HCT116 (cell line): ENCODE results near the gene RGS12. TPM values are rescaled to one million over a fixed set of nuclear protein-coding genes. Genes with fewer than 3 reads are reported as not detected.

Experiments
- ATAC-seq: fragments of 200-7000 bp; cut with Tn5 transposase; 2 replicates; pipeline ENCODE4 v1.9.1; 2020; ENCODE audit warnings: mild to moderate bottlenecking, moderate library complexity
- BruUV-seq: library from RNA; stranded (reverse); fragments of 400-500 nt; replicated peaks from 2 replicates; lab custom pipeline; 2021; lab: Mats Ljungman, UMichigan
- CTCF ChIA-PET: fragments of 300-600 bp; sonication (Branson Sonifier 250); formaldehyde crosslinking; loops from one replicate; lab custom pipeline; 2021; ENCODE audit warnings: antibody characterized with exemption; lab: Charles Lee
- POLR2A ChIA-PET: fragments of 300-600, 350-600 bp; sonication (Branson Sonifier 250); formaldehyde crosslinking; loops from one replicate; lab custom pipeline; 2021; ENCODE audit warnings: antibody characterized with exemption; lab: Charles Lee
- RAD21 ChIA-PET, 2 experiments: fragments of 300-600 bp; sonication (Branson Sonifier 250); formaldehyde crosslinking; loops; one replicate each; lab custom pipeline; 2023; ENCODE audit warnings: low total read pairs in 2 of 2; ENCODE audit not compliant: uncharacterized antibody in 2 of 2, unreplicated experiment in 2 of 2, low non-redundant PET in 1 of 2; lab: Charles Lee
- DNase-seq: peaks from one replicate; pipeline ENCODE4 v3.0.0-alpha.2; 2010; ENCODE audit warnings: low read depth, low spot score
- H2AFZ ChIP-seq: fragments of 200-600 bp; shearing (Covaris generic), sonication (generic); 2 replicates; pipeline ENCODE4 v1.6.1; 2017; ENCODE audit warnings: low read depth, mixed run types, mixed read lengths, antibody characterized with exemption, low read length; ENCODE audit not compliant: poor library complexity, severe bottlenecking
- H3K27ac ChIP-seq: 2 replicates; pipeline ENCODE4 v1.5.1; 2012; ENCODE audit warnings: low read depth, low read length
- H3K27me3 ChIP-seq: fragments of 200-600 bp; sonication (generic); 2 replicates; pipeline ENCODE4 v1.6.1; 2016; ENCODE audit warnings: mixed run types, low read length, mixed read lengths; ENCODE audit not compliant: insufficient read depth
- H3K36me3 ChIP-seq, 2 experiments: fragments of 200-500 bp in 1 of 2; fragments of 200-600 bp in 1 of 2; sonication (Bioruptor generic) in 1 of 2; sonication (generic) in 1 of 2; 2 replicates each; pipeline versions ENCODE4 v1.5.1 to v1.6.1; 2014 to 2016; ENCODE audit warnings: low read length in 2 of 2, inconsistent platforms in 1 of 2, mixed read lengths in 1 of 2, mixed run types in 1 of 2; ENCODE audit not compliant: insufficient read depth in 2 of 2, control insufficient read depth in 1 of 2
- H3K4me1 ChIP-seq, 2 experiments: fragments of 200-600 bp in 1 of 2; sonication (generic) in 1 of 2; 2 replicates each; pipeline versions ENCODE4 v1.5.1 to v1.6.1; 2012 to 2017; ENCODE audit warnings: low read length in 2 of 2, inconsistent platforms in 1 of 2, mild to moderate bottlenecking in 1 of 2, mixed read lengths in 1 of 2, mixed run types in 1 of 2, moderate library complexity in 1 of 2; ENCODE audit not compliant: insufficient read depth in 2 of 2, control insufficient read depth in 1 of 2
- H3K4me2 ChIP-seq: fragments of 200-600 bp; sonication (generic); 2 replicates; pipeline ENCODE4 v1.6.1; 2017; ENCODE audit warnings: mixed run types, low read length, mixed read lengths
- H3K4me3 ChIP-seq, 2 experiments: fragments of 200-600 bp in 1 of 2; sonication (generic) in 1 of 2; replicated peaks in 1 of 2; 2 replicates each; pipeline ENCODE4 v1.5.1; 2011 to 2016; ENCODE audit warnings: low read length in 2 of 2, control low read depth in 1 of 2, low read depth in 1 of 2, mild to moderate bottlenecking in 1 of 2, mixed read lengths in 1 of 2, mixed run types in 1 of 2
- H3K79me2 ChIP-seq: fragments of 200-600 bp; sonication (generic); 2 replicates; pipeline ENCODE4 v1.6.1; 2017; ENCODE audit warnings: mild to moderate bottlenecking, mixed run types, low read length, moderate library complexity, mixed read lengths; ENCODE audit not compliant: insufficient read depth
- H3K9ac ChIP-seq: fragments of 200-600 bp; sonication (generic); 2 replicates; pipeline ENCODE4 v1.6.1; 2016; ENCODE audit warnings: low read length, mixed read lengths
- H3K9me2 ChIP-seq: fragments of 200-600 bp; sonication (generic), shearing (Covaris generic); 2 replicates; pipeline ENCODE4 v1.6.1; 2017; ENCODE audit warnings: mixed run types, mild to moderate bottlenecking, moderate library complexity; ENCODE audit not compliant: insufficient read depth
- H3K9me3 ChIP-seq, 2 experiments: fragments of 200-500 bp in 1 of 2; fragments of 200-600 bp in 1 of 2; sonication (Bioruptor generic) in 1 of 2; sonication (generic) in 1 of 2; 2 replicates each; pipeline ENCODE4 v1.6.1; 2014 to 2017; ENCODE audit warnings: low read length in 2 of 2, mixed read lengths in 2 of 2, inconsistent platforms in 1 of 2, low read depth in 1 of 2, mild to moderate bottlenecking in 1 of 2, mixed run types in 1 of 2, moderate library complexity in 1 of 2; ENCODE audit not compliant: control insufficient read depth in 1 of 2, insufficient read depth in 1 of 2
- H4K20me1 ChIP-seq: fragments of 200-600 bp; sonication (generic), shearing (Covaris generic); 2 replicates; pipeline ENCODE4 v1.6.1; 2017; ENCODE audit warnings: mixed run types, mild to moderate bottlenecking, moderate library complexity; ENCODE audit not compliant: insufficient read depth
- CEBPB ChIP-seq: IDR thresholded peaks from 2 replicates; pipeline ENCODE4 v1.6.1; 2012; ENCODE audit warnings: low read depth
- EGR1 ChIP-seq: IDR thresholded peaks from 2 replicates; pipeline ENCODE4 v1.6.1; 2012; ENCODE audit warnings: low read depth
- ELF1 ChIP-seq: IDR thresholded peaks from 2 replicates; pipeline ENCODE4 v1.6.1; 2012; ENCODE audit warnings: low read depth, borderline replicate concordance
- EZH2 ChIP-seq: fragments of 200-600 bp; sonication (generic); IDR thresholded peaks from 2 replicates; pipeline ENCODE4 v1.6.1; 2017; ENCODE audit warnings: antibody characterized with exemption, mixed run types
- EZH2phosphoT487 ChIP-seq: fragments of 200-600 bp; IDR thresholded peaks from 2 replicates; pipeline ENCODE4 v1.6.1; 2018; ENCODE audit warnings: antibody characterized with exemption, borderline replicate concordance
- POLR2A ChIP-seq: IDR thresholded peaks from 2 replicates; pipeline ENCODE4 v1.7.0; 2011; ENCODE audit warnings: borderline replicate concordance; ENCODE audit not compliant: insufficient read depth, insufficient read length; ENCODE audit errors: extremely low read depth
- POLR2AphosphoS5 ChIP-seq: IDR thresholded peaks from 2 replicates; pipeline ENCODE4 v1.6.1; 2011; ENCODE audit warnings: mild to moderate bottlenecking, low read depth, low read length, moderate library complexity
- SIN3A ChIP-seq: IDR thresholded peaks from 2 replicates; pipeline ENCODE4 v1.6.1; 2012; ENCODE audit warnings: low read depth
- SP1 ChIP-seq: IDR thresholded peaks from 2 replicates; pipeline ENCODE4 v1.6.1; 2012; ENCODE audit warnings: low read depth
- SRF ChIP-seq: IDR thresholded peaks from 2 replicates; pipeline ENCODE4 v1.6.1; 2012; ENCODE audit warnings: low read depth
- TCF7L2 ChIP-seq: IDR thresholded peaks from 2 replicates; pipeline ENCODE4 v1.7.0; 2011; ENCODE audit warnings: borderline replicate concordance, inconsistent platforms; ENCODE audit not compliant: insufficient read depth, insufficient read length; ENCODE audit errors: extremely low read depth
- YY1 ChIP-seq: IDR thresholded peaks from 2 replicates; pipeline ENCODE4 v1.6.1; 2011; ENCODE audit warnings: low read length, low read depth, moderate library complexity, mild to moderate bottlenecking; ENCODE audit not compliant: insufficient replicate concordance; ENCODE audit errors: extremely low read depth
- ZFX ChIP-seq: fragments of 450-650 bp; IDR thresholded peaks from 2 replicates; pipeline ENCODE4 v1.6.1; 2017
- intact Hi-C: fragments of 100-400 bp; cut with micrococcal nuclease; formaldehyde crosslinking; loops from 2 replicates; pipeline ENCODE4 v1.10.0; 2022
- total RNA-seq: library from RNA; stranded (reverse); gene quantifications from one replicate; pipeline ENCODE4 v1.2.1, GENCODE V29; 2021; ENCODE audit not compliant: unreplicated experiment
- TF ChIP-seq, protein P1 (sequence below): IDR thresholded peaks from 2 replicates; pipeline ENCODE4 v1.6.1; 2012
- TF ChIP-seq, protein P2 (sequence below): IDR thresholded peaks from 2 replicates; pipeline ENCODE4 v1.6.1; 2011; ENCODE audit warnings: mild to moderate bottlenecking, low read length, moderate library complexity; ENCODE audit not compliant: insufficient replicate concordance; ENCODE audit errors: extremely low read depth
- TF ChIP-seq, protein P3 (sequence below): IDR thresholded peaks from 2 replicates; pipeline ENCODE4 v1.6.1; 2012; ENCODE audit warnings: low read depth
- TF ChIP-seq, protein P4 (sequence below): IDR thresholded peaks from 2 replicates; pipeline ENCODE4 v1.6.1; 2012
- TF ChIP-seq, protein P5 (sequence below), 3 experiments: fragments of 200-600 bp in 1 of 3; sonication (generic) in 1 of 3; IDR thresholded peaks in 2 of 3; conservative IDR thresholded peaks in 1 of 3; 2 replicates each; pipeline ENCODE4 v1.5.1; 2012 to 2017; ENCODE audit warnings: low read depth in 2 of 3, low read length in 2 of 3, antibody characterized with exemption in 1 of 3, borderline replicate concordance in 1 of 3, control low read depth in 1 of 3, mild to moderate bottlenecking in 1 of 3, mixed read lengths in 1 of 3, mixed run types in 1 of 3, moderate library complexity in 1 of 3; ENCODE audit not compliant: insufficient read depth in 1 of 3

RGS12 gene
- total RNA-seq, 1 experiment from 2014 or later, result 22.2 TPM

DNA sequence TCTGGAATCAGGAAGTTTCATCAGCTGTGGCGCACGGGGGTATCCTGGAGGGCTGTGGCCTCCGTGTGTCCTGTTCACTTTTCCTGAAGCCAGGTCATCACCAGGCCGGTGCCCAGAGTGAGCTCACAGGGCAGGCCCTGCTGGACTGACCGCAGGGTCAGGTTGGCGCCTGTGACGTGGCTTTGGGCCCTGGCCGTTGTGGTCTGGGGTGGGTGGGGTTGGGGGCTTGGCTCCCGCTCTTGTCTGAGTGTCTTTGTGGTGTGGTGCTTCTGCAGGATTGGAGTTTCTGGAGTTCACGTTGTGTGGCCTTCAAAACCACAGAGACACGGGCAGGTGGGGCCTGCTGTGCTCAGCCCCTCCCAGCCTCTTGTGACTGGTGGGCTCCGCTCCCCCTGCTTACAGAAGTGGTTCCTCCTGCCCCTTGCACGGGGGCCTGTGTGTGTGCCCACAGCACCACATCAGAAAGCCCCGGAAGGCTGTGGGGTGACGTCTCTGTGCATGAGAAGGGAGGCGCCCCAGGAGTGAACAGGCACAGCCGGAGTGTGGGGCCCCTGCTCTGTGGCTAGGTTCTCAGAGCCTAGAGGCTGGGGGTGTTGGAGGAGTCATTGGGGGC is 9.5 kb downstream of the RGS12 start:
- no peak overlapping the region for H3K4me3 ChIP-seq
- H4K20me1 ChIP-seq, result no peaks in the 10 kb centered on the region
- ChIA-PET RAD21 (no interaction called here), CTCF (no interaction called here), POLR2A (no interaction called here)
- DNase-seq (no peak), ATAC-seq (no peak)
- peaks cover 27% of the 10 kb centered on the region; the same call in 1 of the 2 replicates for H3K79me2 ChIP-seq
- H3K27me3 ChIP-seq, result no peaks in the 10 kb centered on the region
- H3K9me2 ChIP-seq, result no peaks in the 10 kb centered on the region
- H3K4me1 ChIP-seq, result peaks cover 0 to 10% of the 10 kb centered on the region in 2 experiments; a peak in 1 of 4 replicates
- intact Hi-C loops, result no loop called here
- H2AFZ ChIP-seq, result no peak overlapping the region
- TF ChIP-seq, protein P1, sequence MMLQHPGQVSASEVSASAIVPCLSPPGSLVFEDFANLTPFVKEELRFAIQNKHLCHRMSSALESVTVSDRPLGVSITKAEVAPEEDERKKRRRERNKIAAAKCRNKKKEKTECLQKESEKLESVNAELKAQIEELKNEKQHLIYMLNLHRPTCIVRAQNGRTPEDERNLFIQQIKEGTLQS, result no peak
- TF ChIP-seq POLR2A (no peak), ZFX (no peak), SP1 (no peak), EZH2 (no peak), YY1 (no peak), TCF7L2 (no peak), EZH2phosphoT487 (no peak), SRF (no peak), CEBPB (no peak), EGR1 (no peak), ELF1 (no peak), SIN3A (no peak), POLR2AphosphoS5 (no peak)
- TF ChIP-seq, protein P2, sequence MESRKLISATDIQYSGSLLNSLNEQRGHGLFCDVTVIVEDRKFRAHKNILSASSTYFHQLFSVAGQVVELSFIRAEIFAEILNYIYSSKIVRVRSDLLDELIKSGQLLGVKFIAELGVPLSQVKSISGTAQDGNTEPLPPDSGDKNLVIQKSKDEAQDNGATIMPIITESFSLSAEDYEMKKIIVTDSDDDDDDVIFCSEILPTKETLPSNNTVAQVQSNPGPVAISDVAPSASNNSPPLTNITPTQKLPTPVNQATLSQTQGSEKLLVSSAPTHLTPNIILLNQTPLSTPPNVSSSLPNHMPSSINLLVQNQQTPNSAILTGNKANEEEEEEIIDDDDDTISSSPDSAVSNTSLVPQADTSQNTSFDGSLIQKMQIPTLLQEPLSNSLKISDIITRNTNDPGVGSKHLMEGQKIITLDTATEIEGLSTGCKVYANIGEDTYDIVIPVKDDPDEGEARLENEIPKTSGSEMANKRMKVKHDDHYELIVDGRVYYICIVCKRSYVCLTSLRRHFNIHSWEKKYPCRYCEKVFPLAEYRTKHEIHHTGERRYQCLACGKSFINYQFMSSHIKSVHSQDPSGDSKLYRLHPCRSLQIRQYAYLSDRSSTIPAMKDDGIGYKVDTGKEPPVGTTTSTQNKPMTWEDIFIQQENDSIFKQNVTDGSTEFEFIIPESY, result no peak
- TF ChIP-seq, protein P3, sequence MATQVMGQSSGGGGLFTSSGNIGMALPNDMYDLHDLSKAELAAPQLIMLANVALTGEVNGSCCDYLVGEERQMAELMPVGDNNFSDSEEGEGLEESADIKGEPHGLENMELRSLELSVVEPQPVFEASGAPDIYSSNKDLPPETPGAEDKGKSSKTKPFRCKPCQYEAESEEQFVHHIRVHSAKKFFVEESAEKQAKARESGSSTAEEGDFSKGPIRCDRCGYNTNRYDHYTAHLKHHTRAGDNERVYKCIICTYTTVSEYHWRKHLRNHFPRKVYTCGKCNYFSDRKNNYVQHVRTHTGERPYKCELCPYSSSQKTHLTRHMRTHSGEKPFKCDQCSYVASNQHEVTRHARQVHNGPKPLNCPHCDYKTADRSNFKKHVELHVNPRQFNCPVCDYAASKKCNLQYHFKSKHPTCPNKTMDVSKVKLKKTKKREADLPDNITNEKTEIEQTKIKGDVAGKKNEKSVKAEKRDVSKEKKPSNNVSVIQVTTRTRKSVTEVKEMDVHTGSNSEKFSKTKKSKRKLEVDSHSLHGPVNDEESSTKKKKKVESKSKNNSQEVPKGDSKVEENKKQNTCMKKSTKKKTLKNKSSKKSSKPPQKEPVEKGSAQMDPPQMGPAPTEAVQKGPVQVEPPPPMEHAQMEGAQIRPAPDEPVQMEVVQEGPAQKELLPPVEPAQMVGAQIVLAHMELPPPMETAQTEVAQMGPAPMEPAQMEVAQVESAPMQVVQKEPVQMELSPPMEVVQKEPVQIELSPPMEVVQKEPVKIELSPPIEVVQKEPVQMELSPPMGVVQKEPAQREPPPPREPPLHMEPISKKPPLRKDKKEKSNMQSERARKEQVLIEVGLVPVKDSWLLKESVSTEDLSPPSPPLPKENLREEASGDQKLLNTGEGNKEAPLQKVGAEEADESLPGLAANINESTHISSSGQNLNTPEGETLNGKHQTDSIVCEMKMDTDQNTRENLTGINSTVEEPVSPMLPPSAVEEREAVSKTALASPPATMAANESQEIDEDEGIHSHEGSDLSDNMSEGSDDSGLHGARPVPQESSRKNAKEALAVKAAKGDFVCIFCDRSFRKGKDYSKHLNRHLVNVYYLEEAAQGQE, result no peak
- TF ChIP-seq, protein P4, sequence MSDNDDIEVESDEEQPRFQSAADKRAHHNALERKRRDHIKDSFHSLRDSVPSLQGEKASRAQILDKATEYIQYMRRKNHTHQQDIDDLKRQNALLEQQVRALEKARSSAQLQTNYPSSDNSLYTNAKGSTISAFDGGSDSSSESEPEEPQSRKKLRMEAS, result no peak
- TF ChIP-seq, protein P5, sequence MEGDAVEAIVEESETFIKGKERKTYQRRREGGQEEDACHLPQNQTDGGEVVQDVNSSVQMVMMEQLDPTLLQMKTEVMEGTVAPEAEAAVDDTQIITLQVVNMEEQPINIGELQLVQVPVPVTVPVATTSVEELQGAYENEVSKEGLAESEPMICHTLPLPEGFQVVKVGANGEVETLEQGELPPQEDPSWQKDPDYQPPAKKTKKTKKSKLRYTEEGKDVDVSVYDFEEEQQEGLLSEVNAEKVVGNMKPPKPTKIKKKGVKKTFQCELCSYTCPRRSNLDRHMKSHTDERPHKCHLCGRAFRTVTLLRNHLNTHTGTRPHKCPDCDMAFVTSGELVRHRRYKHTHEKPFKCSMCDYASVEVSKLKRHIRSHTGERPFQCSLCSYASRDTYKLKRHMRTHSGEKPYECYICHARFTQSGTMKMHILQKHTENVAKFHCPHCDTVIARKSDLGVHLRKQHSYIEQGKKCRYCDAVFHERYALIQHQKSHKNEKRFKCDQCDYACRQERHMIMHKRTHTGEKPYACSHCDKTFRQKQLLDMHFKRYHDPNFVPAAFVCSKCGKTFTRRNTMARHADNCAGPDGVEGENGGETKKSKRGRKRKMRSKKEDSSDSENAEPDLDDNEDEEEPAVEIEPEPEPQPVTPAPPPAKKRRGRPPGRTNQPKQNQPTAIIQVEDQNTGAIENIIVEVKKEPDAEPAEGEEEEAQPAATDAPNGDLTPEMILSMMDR (IDR thresholded peaks at IDR 0.05 in 2 of 3, conservative IDR thresholded peaks at IDR 0.05 in 1 of 3; ENCODE audit: borderline replicate concordance in 1 of 3, insufficient read depth in 1 of 3, low read depth in 2 of 3, low read length in 2 of 3), result no peak
- no TSS peak for BruUV-seq
- H3K27ac ChIP-seq, result no peak overlapping the region
- H3K9me3 ChIP-seq, result no peaks in the 10 kb centered on the region; a peak in 1 of 4 replicates
- H3K9ac ChIP-seq, result no peak overlapping the region
- no peak overlapping the region for H3K4me2 ChIP-seq
- no peaks in the 10 kb centered on the region for H3K36me3 ChIP-seq
